SJSA1 (cell line): Measurements from ENCODE around the gene SAMD4A. TPM values are rescaled to one million over a fixed set of nuclear protein-coding genes. Genes with fewer than 3 reads are reported as not detected.

Source experiments
- DNase-seq, 2 experiments: peaks; one replicate each; pipeline ENCODE4 v3.0.0-alpha.2; 2015 to 2020; ENCODE audit warnings: low spot score in 2 of 2, low read depth in 1 of 2
- H3K27ac ChIP-seq: fragments of 250-450 bp; sonication (Bioruptor Pico); 2 replicates; pipeline ENCODE4 v1.5.1; 2020; ENCODE audit warnings: mild to moderate bottlenecking, moderate library complexity
- H3K27me3 ChIP-seq: fragments of 250-450 bp; sonication (Bioruptor Pico); replicated peaks from 2 replicates; pipeline ENCODE4 v1.5.1; 2020; ENCODE audit warnings: mild to moderate bottlenecking, moderate library complexity
- H3K36me3 ChIP-seq: fragments of 250-450 bp; sonication (Bioruptor Pico); 2 replicates; pipeline ENCODE4 v1.5.1; 2020; ENCODE audit warnings: mild to moderate bottlenecking
- H3K4me1 ChIP-seq: fragments of 250-450 bp; sonication (Bioruptor Pico); replicated peaks from 2 replicates; pipeline ENCODE4 v1.6.1; 2021; ENCODE audit warnings: mild to moderate bottlenecking
- H3K4me3 ChIP-seq: fragments of 250-450 bp; sonication (Bioruptor Pico); 2 replicates; pipeline ENCODE4 v1.5.1; 2020; ENCODE audit warnings: mild to moderate bottlenecking
- H3K9me3 ChIP-seq: fragments of 250-450 bp; sonication (Bioruptor Pico); replicated peaks from 2 replicates; pipeline ENCODE4 v1.5.1; 2020; ENCODE audit warnings: mild to moderate bottlenecking
- total RNA-seq: library from RNA; depleted of rRNA; stranded (reverse); fragments of >200 nt; shearing (Covaris generic); gene quantifications from 2 replicates; pipeline ENCODE4 v1.2.3, GENCODE V29; 2014; rRNA removed

The SAMD4A gene, protein sequence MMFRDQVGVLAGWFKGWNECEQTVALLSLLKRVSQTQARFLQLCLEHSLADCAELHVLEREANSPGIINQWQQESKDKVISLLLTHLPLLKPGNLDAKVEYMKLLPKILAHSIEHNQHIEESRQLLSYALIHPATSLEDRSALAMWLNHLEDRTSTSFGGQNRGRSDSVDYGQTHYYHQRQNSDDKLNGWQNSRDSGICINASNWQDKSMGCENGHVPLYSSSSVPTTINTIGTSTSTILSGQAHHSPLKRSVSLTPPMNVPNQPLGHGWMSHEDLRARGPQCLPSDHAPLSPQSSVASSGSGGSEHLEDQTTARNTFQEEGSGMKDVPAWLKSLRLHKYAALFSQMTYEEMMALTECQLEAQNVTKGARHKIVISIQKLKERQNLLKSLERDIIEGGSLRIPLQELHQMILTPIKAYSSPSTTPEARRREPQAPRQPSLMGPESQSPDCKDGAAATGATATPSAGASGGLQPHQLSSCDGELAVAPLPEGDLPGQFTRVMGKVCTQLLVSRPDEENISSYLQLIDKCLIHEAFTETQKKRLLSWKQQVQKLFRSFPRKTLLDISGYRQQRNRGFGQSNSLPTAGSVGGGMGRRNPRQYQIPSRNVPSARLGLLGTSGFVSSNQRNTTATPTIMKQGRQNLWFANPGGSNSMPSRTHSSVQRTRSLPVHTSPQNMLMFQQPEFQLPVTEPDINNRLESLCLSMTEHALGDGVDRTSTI
- total RNA-seq, result 22.5 and 31.6 TPM in 2 replicates

DNA sequence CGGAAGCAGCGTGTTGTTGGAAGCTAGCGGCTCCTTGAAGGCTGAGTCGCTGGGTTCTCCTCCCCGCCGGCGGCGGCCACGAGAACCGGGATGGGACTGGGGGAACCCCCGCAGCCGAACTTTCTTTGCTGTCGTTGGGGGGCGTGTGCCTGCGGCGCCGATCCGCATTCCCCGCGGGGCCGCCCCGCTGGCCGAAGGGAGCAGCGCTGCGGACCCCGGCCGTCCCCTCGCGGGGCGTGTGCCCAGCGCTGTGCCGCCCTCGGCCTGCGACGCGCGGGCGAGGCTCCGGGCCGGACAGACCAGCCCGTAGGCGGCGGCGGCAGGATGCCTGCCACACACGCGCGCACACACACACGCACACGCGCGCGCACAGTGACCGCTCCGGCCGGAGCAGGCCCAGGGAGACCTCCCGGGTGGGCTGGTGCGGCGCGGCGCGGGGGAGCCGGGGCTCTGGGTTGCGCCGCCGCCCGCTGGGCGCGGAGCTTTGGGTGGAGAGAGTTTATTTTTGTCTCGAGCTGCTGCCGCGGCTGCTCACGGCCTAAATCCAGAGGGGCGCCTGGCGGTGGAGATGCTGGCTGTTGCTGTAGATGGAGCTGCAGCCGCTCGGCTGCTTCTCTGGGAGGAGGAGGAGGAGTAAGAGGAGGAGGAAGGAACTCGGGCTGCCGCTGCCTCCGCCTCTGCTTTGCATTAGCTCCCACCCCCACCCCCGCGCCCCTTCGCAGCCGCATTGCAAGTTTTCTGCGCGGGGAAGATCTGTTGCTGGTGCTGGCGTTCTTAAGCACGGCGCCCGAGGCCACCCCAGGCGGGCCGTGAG lies at the start of gene SAMD4A:
TSS of gene SAMD4A (plus strand) at position 719 of the 814 bp plus-strand sequence. CDS start 789 bp downstream, outside the sequence.
- H3K36me3 ChIP-seq, result peaks cover 37% of the 10 kb centered on the region
- no peaks in the 10 kb centered on the region for H3K27me3 ChIP-seq
- peak within 1 kb of the TSS; percentile 95 for H3K4me3 ChIP-seq
- DNase-seq, result peak; percentile 84 to 85
- no peaks in the 10 kb centered on the region for H3K9me3 ChIP-seq
- H3K27ac ChIP-seq, result peak within 1 kb of the TSS; percentile 95
- peaks cover 57% of the 10 kb centered on the region for H3K4me1 ChIP-seq

DNA sequence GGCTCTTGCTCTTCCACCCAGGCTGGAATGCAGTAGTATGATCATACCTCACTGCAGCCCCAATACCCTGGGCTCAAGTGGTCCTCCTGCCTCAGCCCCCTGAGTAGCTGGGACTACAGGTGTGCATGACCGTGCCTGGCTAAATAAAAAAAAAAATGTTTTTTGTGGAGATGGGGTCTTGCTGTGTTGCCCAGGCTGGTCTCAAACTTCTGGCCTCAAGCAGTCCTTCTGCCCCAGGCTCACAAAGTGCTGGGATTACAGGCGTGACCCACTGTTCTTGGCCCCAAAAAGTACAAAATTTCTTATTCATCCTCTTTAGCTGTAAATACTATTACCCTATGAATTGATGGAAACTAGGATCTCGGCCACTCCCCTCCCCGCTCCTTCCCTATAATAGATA lies 42.5 kb upstream of the SAMD4A start:
- H3K36me3 ChIP-seq, result peaks cover 25% of the 10 kb centered on the region
- no peaks in the 10 kb centered on the region; the same call in 1 of the 2 replicates for H3K4me1 ChIP-seq
- no peak for DNase-seq

DNA sequence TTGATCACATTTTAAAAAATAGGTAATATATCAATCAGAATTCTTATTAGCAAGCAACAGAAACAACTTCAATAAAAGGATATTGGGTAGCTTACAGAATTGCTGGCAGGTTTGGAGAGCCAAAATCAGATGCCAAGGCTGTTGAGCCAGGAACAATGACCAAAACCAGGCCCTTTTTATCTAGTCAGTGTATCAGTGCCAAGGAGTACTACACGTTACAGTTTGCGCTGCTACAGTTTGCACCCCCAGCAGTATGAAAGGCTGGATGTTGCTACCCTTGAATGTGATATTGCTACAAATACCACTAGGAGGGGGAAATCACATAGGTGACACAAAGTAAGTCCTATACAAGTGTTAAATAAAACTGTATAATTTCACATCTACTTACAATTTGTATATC lies 38.0 kb upstream of the SAMD4A start:
- Histone ChIP-seq H3K9me3 (no peaks in the 10 kb centered on the region), H3K4me1 (no peaks in the 10 kb centered on the region; the same call in 1 of the 2 replicates), H3K4me3 (no peak overlapping the region), H3K36me3 (peaks cover 11% of the 10 kb centered on the region), H3K27me3 (no peaks in the 10 kb centered on the region), H3K27ac (no peak overlapping the region)
- DNase-seq, result no peak

More for the DNA sequence above, 42.5 kb upstream of the SAMD4A start:
- Histone ChIP-seq H3K4me3 (no peak overlapping the region), H3K9me3 (no peaks in the 10 kb centered on the region), H3K27ac (no peak overlapping the region), H3K27me3 (no peaks in the 10 kb centered on the region)

DNA sequence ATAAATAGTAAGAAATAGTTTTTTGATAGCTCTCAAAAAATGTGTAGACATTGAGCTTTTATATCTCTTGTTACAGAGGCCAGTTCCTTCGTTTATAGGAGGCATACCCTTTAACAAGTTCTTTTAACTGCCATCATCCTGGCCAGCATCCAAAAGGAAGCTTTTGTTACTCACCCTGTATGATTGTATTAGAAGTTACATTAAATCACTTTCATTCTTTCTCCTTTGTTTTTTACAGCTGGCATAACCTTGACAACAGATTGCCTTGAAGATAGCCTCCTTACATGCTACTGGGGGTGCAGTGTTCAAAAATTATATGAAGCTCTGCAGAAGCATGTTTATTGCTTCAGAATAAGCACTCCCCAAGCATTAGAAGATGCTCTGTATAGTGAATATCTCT lies 37.1 kb upstream of the SAMD4A start:
- H3K27me3 ChIP-seq, result no peaks in the 10 kb centered on the region
- no peak overlapping the region for H3K27ac ChIP-seq
- no peak overlapping the region for H3K4me3 ChIP-seq
- no peaks in the 10 kb centered on the region; the same call in 1 of the 2 replicates for H3K4me1 ChIP-seq
- peak in 1 of 2 experiments; percentile 8 for DNase-seq
- no peaks in the 10 kb centered on the region for H3K9me3 ChIP-seq
- peaks cover 10% of the 10 kb centered on the region for H3K36me3 ChIP-seq

DNA sequence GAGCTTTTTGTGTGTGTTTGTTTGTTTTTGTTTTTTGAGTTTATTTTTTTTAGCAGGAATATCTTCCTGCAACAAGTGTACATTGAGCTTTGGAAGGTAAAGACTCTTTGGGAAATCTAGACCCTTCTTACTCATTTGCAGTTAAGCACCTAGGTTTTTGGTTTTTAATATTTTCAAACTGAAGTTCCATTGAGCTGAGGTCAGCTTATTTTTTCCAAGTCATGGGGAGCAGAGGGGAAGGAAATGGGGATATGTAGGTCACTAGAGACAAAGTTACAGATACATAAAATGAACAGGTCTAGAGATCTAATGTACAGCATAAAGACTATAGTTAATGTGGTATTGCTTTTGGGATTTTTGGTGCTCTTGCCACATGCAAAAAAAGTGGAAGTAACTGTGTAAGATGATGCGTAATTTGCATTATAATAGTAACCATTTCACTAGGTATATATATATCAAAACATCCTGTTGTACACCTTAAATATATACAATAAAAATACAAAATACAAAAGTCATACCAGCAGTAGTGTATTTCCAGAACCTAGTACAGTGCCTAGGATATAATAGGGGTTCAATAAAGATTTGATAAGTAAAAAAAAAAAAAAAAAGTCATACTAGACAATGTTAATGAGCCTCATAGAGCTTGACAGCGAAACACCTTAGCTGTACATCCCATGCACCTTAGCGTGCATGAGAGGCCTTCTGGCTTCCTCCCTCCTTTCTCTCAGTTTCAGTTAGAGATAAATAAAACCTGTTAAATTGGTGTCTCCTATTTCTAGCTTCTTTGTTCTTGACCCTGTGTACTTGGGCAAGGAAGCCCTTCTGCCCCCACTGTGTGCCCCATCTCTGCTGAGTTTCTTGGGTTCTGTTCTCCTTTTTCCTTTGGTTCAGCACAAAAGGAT lies 34.6 kb upstream of the SAMD4A start:
- H3K36me3 ChIP-seq, result no peaks in the 10 kb centered on the region
- no peak overlapping the region for H3K27ac ChIP-seq
- H3K4me1 ChIP-seq, result no peaks in the 10 kb centered on the region; the same call in 1 of the 2 replicates
- DNase-seq, result no peak
- no peak overlapping the region for H3K4me3 ChIP-seq
- no peaks in the 10 kb centered on the region for H3K27me3 ChIP-seq
- no peaks in the 10 kb centered on the region for H3K9me3 ChIP-seq

DNA sequence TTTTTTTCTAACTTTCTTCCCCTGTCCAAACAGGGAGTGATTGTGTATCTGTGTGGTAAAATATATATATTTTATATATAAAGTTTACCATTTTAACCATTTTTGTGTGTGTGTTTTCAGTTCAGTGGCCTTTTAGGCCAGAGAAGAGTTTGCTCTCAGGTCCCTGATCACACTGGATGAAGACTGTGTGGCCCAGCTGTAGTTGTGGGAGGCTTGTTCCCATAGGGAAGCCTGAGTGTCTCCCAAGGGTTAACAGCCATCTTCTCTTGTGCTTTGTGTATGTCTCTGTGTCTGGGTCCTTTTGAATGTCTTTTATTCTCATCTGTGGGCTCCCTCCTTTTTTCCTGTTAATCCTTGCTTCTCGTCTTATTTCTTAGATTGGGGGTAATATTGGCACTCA lies 33.8 kb upstream of the SAMD4A start:
- Histone ChIP-seq H3K27ac (no peak overlapping the region), H3K4me1 (no peaks in the 10 kb centered on the region; the same call in 1 of the 2 replicates), H3K27me3 (no peaks in the 10 kb centered on the region), H3K9me3 (no peaks in the 10 kb centered on the region), H3K4me3 (no peak overlapping the region), H3K36me3 (peaks cover under 1% of the 10 kb centered on the region; the same call in 1 of the 2 replicates)
- DNase-seq, result no peak

DNA sequence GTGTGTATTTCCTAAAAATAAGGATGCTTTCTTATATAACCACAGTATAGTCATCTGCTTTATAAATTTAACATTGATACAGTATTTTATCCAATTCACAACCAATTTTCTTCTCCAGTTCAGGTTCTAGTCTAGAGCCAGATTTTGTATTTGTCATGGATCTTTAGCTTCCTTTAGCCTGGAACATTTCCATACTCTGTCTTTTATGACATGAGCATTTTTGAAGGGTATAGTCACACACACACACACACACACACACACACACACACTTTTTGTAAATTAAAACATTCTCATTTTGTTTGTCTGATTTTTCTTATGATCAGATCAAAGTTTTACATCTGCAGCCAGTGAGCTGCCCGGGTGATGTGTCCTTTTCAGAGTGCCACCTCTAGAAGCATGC lies 31.8 kb upstream of the SAMD4A start:
- Histone ChIP-seq H3K36me3 (peaks cover 4% of the 10 kb centered on the region; the same call in 1 of the 2 replicates), H3K4me1 (no peaks in the 10 kb centered on the region), H3K27ac (no peak overlapping the region), H3K9me3 (no peaks in the 10 kb centered on the region), H3K4me3 (no peak overlapping the region), H3K27me3 (no peaks in the 10 kb centered on the region)
- no peak for DNase-seq

DNA sequence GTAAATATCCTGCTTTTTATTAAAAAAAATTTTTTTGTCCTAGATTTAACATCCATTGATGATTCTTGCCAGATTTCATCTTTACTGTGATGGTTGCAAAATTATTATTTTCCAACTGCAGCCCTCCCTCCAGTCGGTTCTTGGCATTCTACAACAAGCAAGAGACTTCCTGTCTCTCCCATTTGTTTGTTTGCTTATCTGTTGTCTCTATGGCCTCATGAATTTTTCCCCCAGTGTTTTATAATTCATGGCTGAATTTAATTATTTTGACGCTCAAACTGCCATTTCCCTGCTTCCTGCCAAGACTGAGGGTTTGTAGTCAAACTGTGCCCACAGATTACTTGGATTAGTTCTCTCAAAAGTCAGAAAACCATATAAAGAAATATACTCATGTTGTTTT lies 31.3 kb upstream of the SAMD4A start:
- DNase-seq, result no peak
- Histone ChIP-seq H3K27me3 (no peaks in the 10 kb centered on the region), H3K36me3 (peaks cover 4% of the 10 kb centered on the region; the same call in 1 of the 2 replicates), H3K9me3 (no peaks in the 10 kb centered on the region), H3K4me1 (no peaks in the 10 kb centered on the region), H3K27ac (no peak overlapping the region), H3K4me3 (no peak overlapping the region)

DNA sequence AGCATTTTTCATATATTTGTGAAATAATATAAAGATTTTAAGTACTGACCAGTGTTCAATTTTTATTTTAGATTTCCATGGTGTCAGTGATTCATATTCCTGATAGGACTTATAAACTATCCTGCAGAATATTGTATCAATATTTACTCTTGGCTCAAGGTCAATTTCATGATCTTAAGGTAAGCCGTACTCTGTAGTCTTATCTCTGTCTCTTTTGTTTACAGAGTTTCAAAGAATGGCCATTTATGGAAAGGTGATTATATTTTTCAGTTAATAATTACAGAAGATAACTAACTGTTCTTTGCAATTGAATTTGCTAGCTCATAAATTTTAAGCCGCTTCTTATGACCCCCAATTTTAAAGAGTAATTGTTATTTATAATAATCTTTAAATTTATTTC lies 29.3 kb upstream of the SAMD4A start:
- no peaks in the 10 kb centered on the region for H3K27me3 ChIP-seq
- H3K27ac ChIP-seq, result no peak overlapping the region
- H3K9me3 ChIP-seq, result no peaks in the 10 kb centered on the region
- no peaks in the 10 kb centered on the region for H3K4me1 ChIP-seq
- peaks cover 4% of the 10 kb centered on the region; the same call in 1 of the 2 replicates for H3K36me3 ChIP-seq
- no peak overlapping the region for H3K4me3 ChIP-seq
- DNase-seq, result no peak

DNA sequence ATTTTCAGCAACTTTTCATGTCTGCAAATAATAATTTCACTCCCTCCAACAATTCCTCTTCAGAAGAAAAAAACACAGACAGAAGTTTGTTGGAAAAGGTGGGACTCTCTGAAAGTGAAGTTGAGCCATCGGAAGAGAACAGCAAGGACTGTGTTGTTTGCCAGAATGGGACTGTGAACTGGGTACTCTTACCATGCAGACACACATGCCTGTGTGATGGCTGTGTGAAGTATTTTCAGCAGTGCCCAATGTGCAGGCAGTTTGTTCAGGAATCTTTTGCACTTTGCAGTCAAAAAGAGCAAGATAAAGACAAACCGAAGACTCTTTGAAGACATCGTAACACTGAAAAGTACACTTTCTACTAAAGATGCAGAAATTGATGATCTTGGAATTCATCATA lies 28.9 kb upstream of the SAMD4A start:
- DNase-seq, result no peak
- Histone ChIP-seq H3K4me1 (no peaks in the 10 kb centered on the region), H3K27ac (no peak overlapping the region), H3K4me3 (no peak overlapping the region), H3K27me3 (no peaks in the 10 kb centered on the region), H3K36me3 (peaks cover 4% of the 10 kb centered on the region; the same call in 1 of the 2 replicates), H3K9me3 (no peaks in the 10 kb centered on the region)

DNA sequence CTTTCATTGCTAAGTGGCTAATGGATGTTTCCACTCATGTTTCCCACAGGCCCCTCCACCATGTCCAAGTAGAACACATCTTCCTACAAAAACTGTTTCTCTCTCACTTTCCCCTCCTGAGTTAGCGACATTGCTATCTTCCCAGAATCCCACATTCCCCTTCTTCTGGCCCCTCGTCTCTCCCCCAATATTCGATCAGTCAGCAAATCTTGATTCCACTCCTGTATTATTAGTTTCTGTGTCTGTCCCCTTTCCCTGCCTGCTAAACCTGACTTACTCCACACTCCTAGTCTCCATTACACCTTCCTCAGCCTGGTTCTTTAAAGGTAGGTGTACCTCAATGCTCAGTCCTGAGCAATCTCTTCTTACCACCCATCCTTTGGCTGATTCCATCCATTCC lies 19.3 kb upstream of the SAMD4A start:
- Histone ChIP-seq H3K9me3 (no peaks in the 10 kb centered on the region), H3K27ac (no peak overlapping the region), H3K27me3 (no peaks in the 10 kb centered on the region), H3K4me3 (no peak overlapping the region), H3K36me3 (no peaks in the 10 kb centered on the region), H3K4me1 (peaks cover 10% of the 10 kb centered on the region)
- no peak for DNase-seq

DNA sequence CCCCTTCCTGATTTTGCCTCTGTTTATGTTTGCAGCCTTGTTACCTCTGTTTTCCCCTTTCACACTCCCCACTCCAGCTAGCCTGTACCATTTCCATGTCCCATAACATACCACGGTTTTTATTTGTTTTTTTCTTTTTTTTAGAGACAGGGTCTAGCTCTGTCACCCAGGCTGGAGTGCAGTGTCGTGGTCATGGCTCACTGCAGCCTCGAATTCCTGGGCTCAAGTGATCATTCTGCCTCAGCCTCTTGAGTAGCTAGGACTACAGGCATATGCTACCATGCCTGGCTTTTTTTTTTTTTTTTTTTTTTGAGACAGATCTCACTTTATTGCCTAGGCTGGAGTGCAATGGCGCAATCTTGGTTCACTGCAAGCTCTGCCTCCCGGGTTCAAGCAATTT lies 18.4 kb upstream of the SAMD4A start:
- DNase-seq, result no peak
- H3K27ac ChIP-seq, result no peak overlapping the region
- H3K4me3 ChIP-seq, result no peak overlapping the region
- no peaks in the 10 kb centered on the region for H3K36me3 ChIP-seq
- H3K9me3 ChIP-seq, result no peaks in the 10 kb centered on the region
- H3K4me1 ChIP-seq, result peaks cover 10% of the 10 kb centered on the region
- H3K27me3 ChIP-seq, result no peaks in the 10 kb centered on the region

DNA sequence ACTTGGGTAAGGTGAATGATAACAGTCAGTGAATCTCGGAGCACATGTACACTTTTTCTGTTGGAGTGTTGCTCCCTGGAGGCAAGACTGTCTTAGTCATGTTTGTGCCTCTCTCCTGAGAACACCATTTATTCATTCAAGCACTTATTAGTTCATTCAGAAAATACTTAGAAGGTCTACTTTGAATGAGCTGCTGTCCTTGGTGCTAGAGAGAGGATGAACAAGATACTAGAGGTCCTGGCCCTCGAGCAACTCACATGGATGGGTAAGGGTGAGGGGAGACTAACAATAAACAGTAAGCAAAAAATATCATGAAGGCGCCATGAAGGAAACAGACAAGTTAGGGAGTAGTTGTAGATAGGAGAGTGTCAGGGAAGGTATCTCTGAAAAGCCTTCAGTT lies 17.1 kb upstream of the SAMD4A start:
- Histone ChIP-seq H3K27me3 (no peaks in the 10 kb centered on the region), H3K4me1 (peaks cover 10% of the 10 kb centered on the region), H3K27ac (no peak overlapping the region), H3K36me3 (no peaks in the 10 kb centered on the region), H3K9me3 (no peaks in the 10 kb centered on the region), H3K4me3 (no peak overlapping the region)
- DNase-seq, result no peak
